ENCODE measurements around the gene ACSF2. TPM values are rescaled to one million over a fixed set of nuclear protein-coding genes. Genes with fewer than 3 reads are reported as not detected.

The ACSF2 gene
- total and polyA plus RNA-seq, 2 of the 13 experiments (the other 11 are each of a cell fraction or from before 2014, with no cell fraction given) = 87.3 to 109 TPM

GRCh38 chr17:50425682-50426471 lies at the start of gene ACSF2 (continued):
- TF ChIP-seq, protein P1, sequence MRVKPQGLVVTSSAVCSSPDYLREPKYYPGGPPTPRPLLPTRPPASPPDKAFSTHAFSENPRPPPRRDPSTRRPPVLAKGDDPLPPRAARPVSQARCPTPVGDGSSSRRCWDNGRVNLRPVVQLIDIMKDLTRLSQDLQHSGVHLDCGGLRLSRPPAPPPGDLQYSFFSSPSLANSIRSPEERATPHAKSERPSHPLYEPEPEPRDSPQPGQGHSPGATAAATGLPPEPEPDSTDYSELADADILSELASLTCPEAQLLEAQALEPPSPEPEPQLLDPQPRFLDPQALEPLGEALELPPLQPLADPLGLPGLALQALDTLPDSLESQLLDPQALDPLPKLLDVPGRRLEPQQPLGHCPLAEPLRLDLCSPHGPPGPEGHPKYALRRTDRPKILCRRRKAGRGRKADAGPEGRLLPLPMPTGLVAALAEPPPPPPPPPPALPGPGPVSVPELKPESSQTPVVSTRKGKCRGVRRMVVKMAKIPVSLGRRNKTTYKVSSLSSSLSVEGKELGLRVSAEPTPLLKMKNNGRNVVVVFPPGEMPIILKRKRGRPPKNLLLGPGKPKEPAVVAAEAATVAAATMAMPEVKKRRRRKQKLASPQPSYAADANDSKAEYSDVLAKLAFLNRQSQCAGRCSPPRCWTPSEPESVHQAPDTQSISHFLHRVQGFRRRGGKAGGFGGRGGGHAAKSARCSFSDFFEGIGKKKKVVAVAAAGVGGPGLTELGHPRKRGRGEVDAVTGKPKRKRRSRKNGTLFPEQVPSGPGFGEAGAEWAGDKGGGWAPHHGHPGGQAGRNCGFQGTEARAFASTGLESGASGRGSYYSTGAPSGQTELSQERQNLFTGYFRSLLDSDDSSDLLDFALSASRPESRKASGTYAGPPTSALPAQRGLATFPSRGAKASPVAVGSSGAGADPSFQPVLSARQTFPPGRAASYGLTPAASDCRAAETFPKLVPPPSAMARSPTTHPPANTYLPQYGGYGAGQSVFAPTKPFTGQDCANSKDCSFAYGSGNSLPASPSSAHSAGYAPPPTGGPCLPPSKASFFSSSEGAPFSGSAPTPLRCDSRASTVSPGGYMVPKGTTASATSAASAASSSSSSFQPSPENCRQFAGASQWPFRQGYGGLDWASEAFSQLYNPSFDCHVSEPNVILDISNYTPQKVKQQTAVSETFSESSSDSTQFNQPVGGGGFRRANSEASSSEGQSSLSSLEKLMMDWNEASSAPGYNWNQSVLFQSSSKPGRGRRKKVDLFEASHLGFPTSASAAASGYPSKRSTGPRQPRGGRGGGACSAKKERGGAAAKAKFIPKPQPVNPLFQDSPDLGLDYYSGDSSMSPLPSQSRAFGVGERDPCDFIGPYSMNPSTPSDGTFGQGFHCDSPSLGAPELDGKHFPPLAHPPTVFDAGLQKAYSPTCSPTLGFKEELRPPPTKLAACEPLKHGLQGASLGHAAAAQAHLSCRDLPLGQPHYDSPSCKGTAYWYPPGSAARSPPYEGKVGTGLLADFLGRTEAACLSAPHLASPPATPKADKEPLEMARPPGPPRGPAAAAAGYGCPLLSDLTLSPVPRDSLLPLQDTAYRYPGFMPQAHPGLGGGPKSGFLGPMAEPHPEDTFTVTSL (CRISPR knock-in tag; IDR thresholded peaks at IDR 0.05; ENCODE audit: borderline replicate concordance) = no peak
- TF ChIP-seq HES4 (CRISPR knock-in tag; IDR thresholded peaks at IDR 0.05; ENCODE audit: borderline replicate concordance) (peak; percentile 45; the same call in 1 of the 2 replicates), KDM2A (CRISPR knock-in tag; IDR thresholded peaks at IDR 0.05; ENCODE audit: borderline replicate concordance, low read depth) (peak; percentile 59), ZNF883 (CRISPR knock-in tag; IDR thresholded peaks at IDR 0.05; ENCODE audit: not compliant biosample characterization) (peak; percentile 68), FOSL2 (CRISPR knock-in tag; IDR thresholded peaks at IDR 0.05) (peak; percentile 34; the same call in 1 of the 2 replicates), ZNF878 (CRISPR knock-in tag; IDR thresholded peaks at IDR 0.05) (no peak), SSRP1 (CRISPR knock-in tag; IDR thresholded peaks at IDR 0.05) (peak; percentile 58; the same call in 1 of the 2 replicates), SP2 (CRISPR knock-in tag; IDR thresholded peaks at IDR 0.05) (0 out of 2 replicates have a peak, but pooled peaks have one; percentile 38), ZBTB46 (CRISPR knock-in tag; IDR thresholded peaks at IDR 0.05; ENCODE audit: borderline replicate concordance) (no peak), RXRB (CRISPR knock-in tag; IDR thresholded peaks at IDR 0.05; ENCODE audit: borderline replicate concordance) (peak; percentile 59; the same call in 1 of the 2 replicates), ZSCAN12 (CRISPR knock-in tag; IDR thresholded peaks at IDR 0.05) (peak; percentile 20; the same call in 1 of the 2 replicates)
- TF ChIP-seq, protein P2, sequence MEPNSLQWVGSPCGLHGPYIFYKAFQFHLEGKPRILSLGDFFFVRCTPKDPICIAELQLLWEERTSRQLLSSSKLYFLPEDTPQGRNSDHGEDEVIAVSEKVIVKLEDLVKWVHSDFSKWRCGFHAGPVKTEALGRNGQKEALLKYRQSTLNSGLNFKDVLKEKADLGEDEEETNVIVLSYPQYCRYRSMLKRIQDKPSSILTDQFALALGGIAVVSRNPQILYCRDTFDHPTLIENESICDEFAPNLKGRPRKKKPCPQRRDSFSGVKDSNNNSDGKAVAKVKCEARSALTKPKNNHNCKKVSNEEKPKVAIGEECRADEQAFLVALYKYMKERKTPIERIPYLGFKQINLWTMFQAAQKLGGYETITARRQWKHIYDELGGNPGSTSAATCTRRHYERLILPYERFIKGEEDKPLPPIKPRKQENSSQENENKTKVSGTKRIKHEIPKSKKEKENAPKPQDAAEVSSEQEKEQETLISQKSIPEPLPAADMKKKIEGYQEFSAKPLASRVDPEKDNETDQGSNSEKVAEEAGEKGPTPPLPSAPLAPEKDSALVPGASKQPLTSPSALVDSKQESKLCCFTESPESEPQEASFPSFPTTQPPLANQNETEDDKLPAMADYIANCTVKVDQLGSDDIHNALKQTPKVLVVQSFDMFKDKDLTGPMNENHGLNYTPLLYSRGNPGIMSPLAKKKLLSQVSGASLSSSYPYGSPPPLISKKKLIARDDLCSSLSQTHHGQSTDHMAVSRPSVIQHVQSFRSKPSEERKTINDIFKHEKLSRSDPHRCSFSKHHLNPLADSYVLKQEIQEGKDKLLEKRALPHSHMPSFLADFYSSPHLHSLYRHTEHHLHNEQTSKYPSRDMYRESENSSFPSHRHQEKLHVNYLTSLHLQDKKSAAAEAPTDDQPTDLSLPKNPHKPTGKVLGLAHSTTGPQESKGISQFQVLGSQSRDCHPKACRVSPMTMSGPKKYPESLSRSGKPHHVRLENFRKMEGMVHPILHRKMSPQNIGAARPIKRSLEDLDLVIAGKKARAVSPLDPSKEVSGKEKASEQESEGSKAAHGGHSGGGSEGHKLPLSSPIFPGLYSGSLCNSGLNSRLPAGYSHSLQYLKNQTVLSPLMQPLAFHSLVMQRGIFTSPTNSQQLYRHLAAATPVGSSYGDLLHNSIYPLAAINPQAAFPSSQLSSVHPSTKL (CRISPR knock-in tag; IDR thresholded peaks at IDR 0.05) = peak; percentile 55; the same call in 1 of the 2 replicates
- TF ChIP-seq, protein P3, sequence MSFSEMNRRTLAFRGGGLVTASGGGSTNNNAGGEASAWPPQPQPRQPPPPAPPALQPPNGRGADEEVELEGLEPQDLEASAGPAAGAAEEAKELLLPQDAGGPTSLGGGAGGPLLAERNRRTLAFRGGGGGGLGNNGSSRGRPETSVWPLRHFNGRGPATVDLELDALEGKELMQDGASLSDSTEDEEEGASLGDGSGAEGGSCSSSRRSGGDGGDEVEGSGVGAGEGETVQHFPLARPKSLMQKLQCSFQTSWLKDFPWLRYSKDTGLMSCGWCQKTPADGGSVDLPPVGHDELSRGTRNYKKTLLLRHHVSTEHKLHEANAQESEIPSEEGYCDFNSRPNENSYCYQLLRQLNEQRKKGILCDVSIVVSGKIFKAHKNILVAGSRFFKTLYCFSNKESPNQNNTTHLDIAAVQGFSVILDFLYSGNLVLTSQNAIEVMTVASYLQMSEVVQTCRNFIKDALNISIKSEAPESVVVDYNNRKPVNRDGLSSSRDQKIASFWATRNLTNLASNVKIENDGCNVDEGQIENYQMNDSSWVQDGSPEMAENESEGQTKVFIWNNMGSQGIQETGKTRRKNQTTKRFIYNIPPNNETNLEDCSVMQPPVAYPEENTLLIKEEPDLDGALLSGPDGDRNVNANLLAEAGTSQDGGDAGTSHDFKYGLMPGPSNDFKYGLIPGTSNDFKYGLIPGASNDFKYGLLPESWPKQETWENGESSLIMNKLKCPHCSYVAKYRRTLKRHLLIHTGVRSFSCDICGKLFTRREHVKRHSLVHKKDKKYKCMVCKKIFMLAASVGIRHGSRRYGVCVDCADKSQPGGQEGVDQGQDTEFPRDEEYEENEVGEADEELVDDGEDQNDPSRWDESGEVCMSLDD (CRISPR knock-in tag; IDR thresholded peaks at IDR 0.05; ENCODE audit: borderline replicate concordance) = no peak; the same call in 1 of the 2 replicates

All from HepG2 (cell line).